Small intestine (tissue), 7 donors: Measurements from ENCODE around the gene ACTN4. TPM values are rescaled to one million over a fixed set of nuclear protein-coding genes. Genes with fewer than 3 reads are reported as not detected.

Experiments
- DNase-seq, 2 donors: peaks; one replicate each; pipeline versions ENCODE4 v3.0.0 to v3.0.0-alpha.2; 2013
- FAIRE-seq: peaks from 2 replicates; lab custom pipeline; 2012; peaks lifted over from hg19 to GRCh38; lab: Jason Lieb, UNC
- H3K27ac ChIP-seq, 3 donors: one replicate each; pipeline ENCODE4 v1.5.1; 2013; ENCODE audit warnings: low read length in 2 of 3, mild to moderate bottlenecking in 2 of 3, control low read depth in 1 of 3, inconsistent platforms in 1 of 3, low read depth in 1 of 3, moderate library complexity in 1 of 3
- H3K27me3 ChIP-seq, 3 donors: one replicate each; pipeline ENCODE4 v1.6.1; 2013; ENCODE audit warnings: low read length in 3 of 3, inconsistent platforms in 1 of 3; ENCODE audit not compliant: control insufficient read depth in 3 of 3, insufficient read depth in 3 of 3
- H3K36me3 ChIP-seq, 3 donors: one replicate each; pipeline ENCODE4 v1.6.1; 2013; ENCODE audit warnings: low read length in 3 of 3, inconsistent platforms in 1 of 3, low read depth in 1 of 3, mild to moderate bottlenecking in 1 of 3, moderate library complexity in 1 of 3; ENCODE audit not compliant: control insufficient read depth in 3 of 3, insufficient read depth in 2 of 3
- H3K4me1 ChIP-seq, 3 donors: one replicate each; pipeline ENCODE4 v1.6.1; 2013; ENCODE audit warnings: low read length in 2 of 3, inconsistent platforms in 1 of 3, low read depth in 1 of 3, mild to moderate bottlenecking in 1 of 3, moderate library complexity in 1 of 3; ENCODE audit not compliant: control insufficient read depth in 3 of 3, insufficient read depth in 2 of 3
- H3K4me3 ChIP-seq, 3 donors: one replicate each; pipeline ENCODE4 v1.5.1; 2013; ENCODE audit warnings: low read length in 3 of 3, control low read depth in 1 of 3, inconsistent platforms in 1 of 3, low read depth in 1 of 3, mild to moderate bottlenecking in 1 of 3, moderate library complexity in 1 of 3
- H3K9me3 ChIP-seq, 2 donors: one replicate each; pipeline ENCODE4 v1.6.1; 2013; ENCODE audit warnings: low read depth in 1 of 2, low read length in 1 of 2; ENCODE audit not compliant: control insufficient read depth in 2 of 2, insufficient read depth in 1 of 2
- WGBS, 3 donors: extraction: QIAGEN DNeasy Blood & Tissue Kit; methylation state at CpG; one replicate each; pipeline ENCODE4 v1.1.7; 2013; 5-methylcytosine and 5-hydroxymethylcytosine counted together
- polyA plus RNA-seq, 4 donors: library from polyadenylated mRNA; stranded (reverse) in 3 of 4; unstranded in 1 of 4; fragments of 200-250 nt in 3 of 4; fragments of 120-200 nt in 1 of 4; gene quantifications; one replicate each; pipeline versions ENCODE4 v1.2.1 to v1.2.3, GENCODE V29; 2013
- donor health status: healthy with polysubstance abuse.
- donor health status: control.
- donor health status: control.
- donor health status: Bipolar disorder and iron deficiency.
- donor health status: healthy.

Gene ACTN4
- polyA plus RNA-seq, 4 donors: 188 to 790 (median 308) TPM

- no peak overlapping the region for H3K27ac ChIP-seq
- no peaks in the 10 kb centered on the region for H3K9me3 ChIP-seq
- peaks cover 0 to 49% (median 0%) of the 10 kb centered on the region in 3 donors for H3K4me1 ChIP-seq
- DNase-seq: no peak
- H3K27me3 ChIP-seq: no peaks in the 10 kb centered on the region
- no peak overlapping the region for H3K4me3 ChIP-seq
- peaks cover 24 to 100% (median 74%) of the 10 kb centered on the region in 3 donors for H3K36me3 ChIP-seq
- no peak for FAIRE-seq
- 88 to 91% (median 89%) methylated on average over 11 of the region's 11 CpGs for WGBS, 3 donors
Measured at GRCh38 chr19:38717855-38718254, 70.4 kb downstream of the ACTN4 start.

GRCh38 chr19:38718747-38719543, 71.5 kb downstream of the ACTN4 start:
- DNase-seq (no peak), FAIRE-seq (no peak)
- 68 to 82% (median 81%) methylated on average over 22 to 24 of the region's 24 CpGs for WGBS, 3 donors
- no peaks in the 10 kb centered on the region for H3K9me3 ChIP-seq
- no peaks in the 10 kb centered on the region for H3K27me3 ChIP-seq
- peaks cover 0 to 49% (median 0%) of the 10 kb centered on the region in 3 donors for H3K4me1 ChIP-seq
- peaks cover 20 to 100% (median 79%) of the 10 kb centered on the region in 3 donors for H3K36me3 ChIP-seq
- peak overlapping the region in 2 of 3 donors; percentile 8 to 82 for H3K27ac ChIP-seq
- H3K4me3 ChIP-seq: no peak overlapping the region

GRCh38 chr19:38719761-38720558, 72.5 kb downstream of the ACTN4 start:
- no peak for FAIRE-seq
- peaks cover 0 to 49% (median 0%) of the 10 kb centered on the region in 3 donors for H3K4me1 ChIP-seq
- WGBS, 3 donors: 75 to 83% (median 81%) methylated on average over 21 to 24 of the region's 24 CpGs
- no peaks in the 10 kb centered on the region for H3K9me3 ChIP-seq
- no peak overlapping the region for H3K4me3 ChIP-seq
- peak in 1 of 2 donors; percentile 51 for DNase-seq
- no peaks in the 10 kb centered on the region for H3K27me3 ChIP-seq
- H3K27ac ChIP-seq: peak overlapping the region in 2 of 3 donors; percentile 11 to 82
- H3K36me3 ChIP-seq: peaks cover 25 to 100% (median 77%) of the 10 kb centered on the region in 3 donors

- no peaks in the 10 kb centered on the region for H3K27me3 ChIP-seq
- DNase-seq (no peak), FAIRE-seq (no peak)
- peak overlapping the region in 2 of 3 donors; percentile 11 to 82 for H3K27ac ChIP-seq
- WGBS, 3 donors: 88 to 91% (median 89%) methylated on average over 15 of the region's 15 CpGs
- peaks cover 0 to 52% (median 0%) of the 10 kb centered on the region in 3 donors for H3K4me1 ChIP-seq
- H3K4me3 ChIP-seq: no peak overlapping the region
- peaks cover 27 to 100% (median 81%) of the 10 kb centered on the region in 3 donors for H3K36me3 ChIP-seq
- no peaks in the 10 kb centered on the region for H3K9me3 ChIP-seq
Measured at GRCh38 chr19:38720559-38721236, 73.2 kb downstream of the ACTN4 start.

- no peak for FAIRE-seq
- WGBS, 3 donors: 88 to 91% (median 89%) methylated on average over 20 of the region's 20 CpGs
Measured at GRCh38 chr19:38721496-38721895, 74.0 kb downstream of the ACTN4 start.

GRCh38 chr19:38721979-38722773, 74.7 kb downstream of the ACTN4 start:
- Histone ChIP-seq H3K27ac (peak overlapping the region in 2 of 3 donors; percentile 63 to 82), H3K4me3 (no peak overlapping the region), H3K9me3 (no peaks in the 10 kb centered on the region), H3K36me3 (peaks cover 33 to 100% (median 76%) of the 10 kb centered on the region in 3 donors), H3K4me1 (peaks cover 0 to 52% (median 0%) of the 10 kb centered on the region in 3 donors), H3K27me3 (no peaks in the 10 kb centered on the region)
- DNase-seq: peak in 1 of 2 donors; percentile 61
- 55 to 65% (median 59%) methylated on average over 17 of the region's 17 CpGs for WGBS, 3 donors
- no peak for FAIRE-seq

More at GRCh38 chr19:38721496-38721895, 74.0 kb downstream of the ACTN4 start:
- peak overlapping the region in 2 of 3 donors; percentile 63 to 82 for H3K27ac ChIP-seq
- H3K9me3 ChIP-seq: no peaks in the 10 kb centered on the region
- DNase-seq: no peak
- H3K4me1 ChIP-seq: peaks cover 0 to 52% (median 0%) of the 10 kb centered on the region in 3 donors
- H3K27me3 ChIP-seq: no peaks in the 10 kb centered on the region
- peaks cover 28 to 100% (median 80%) of the 10 kb centered on the region in 3 donors for H3K36me3 ChIP-seq
- no peak overlapping the region for H3K4me3 ChIP-seq

GRCh38 chr19:38722947-38723605, 75.6 kb downstream of the ACTN4 start:
- no peaks in the 10 kb centered on the region for H3K9me3 ChIP-seq
- DNase-seq: no peak
- H3K4me1 ChIP-seq: peaks cover 0 to 59% (median 0%) of the 10 kb centered on the region in 3 donors
- no peak for FAIRE-seq
- peaks cover 27 to 100% (median 69%) of the 10 kb centered on the region in 3 donors for H3K36me3 ChIP-seq
- 87 to 88% (median 88%) methylated on average over 10 of the region's 10 CpGs for WGBS, 3 donors
- H3K4me3 ChIP-seq: no peak overlapping the region
- H3K27ac ChIP-seq: peak overlapping the region in 2 of 3 donors; percentile 63 to 82
- no peaks in the 10 kb centered on the region for H3K27me3 ChIP-seq
